Suprapubic skin (tissue), 4 donors: ENCODE measurements around the gene LRRC45. TPM values are rescaled to one million over a fixed set of nuclear protein-coding genes. Genes with fewer than 3 reads are reported as not detected.

Source experiments
- DNase-seq, 2 donors: peaks; one replicate each; pipeline ENCODE4 v3.0.0-alpha.2; 2019; ENCODE audit warnings: low spot score in 2 of 2
- H3K27ac ChIP-seq: fragments of 200-600 bp; sonication (generic); one replicate; pipeline ENCODE4 v1.5.1; 2019
- H3K27me3 ChIP-seq: fragments of 200-600 bp; sonication (generic); one replicate; pipeline ENCODE4 v1.5.1; 2019
- H3K36me3 ChIP-seq: fragments of 200-600 bp; sonication (generic); one replicate; pipeline ENCODE4 v1.5.1; 2019
- H3K4me1 ChIP-seq: fragments of 200-600 bp; sonication (generic); one replicate; pipeline ENCODE4 v1.5.1; 2019
- H3K4me3 ChIP-seq: fragments of 200-600 bp; sonication (generic); one replicate; pipeline ENCODE4 v1.5.1; 2019; ENCODE audit warnings: mild to moderate bottlenecking
- H3K9me3 ChIP-seq: fragments of 200-600 bp; sonication (generic); one replicate; pipeline ENCODE4 v1.5.1; 2019
- EP300 ChIP-seq: sonication (generic); formaldehyde crosslinking; IDR thresholded peaks from one replicate; pipeline ENCODE4 v1.6.1; 2017; ENCODE audit warnings: antibody characterized with exemption
- POLR2A ChIP-seq, 2 donors: fragments of 450-650 bp; IDR thresholded peaks; one replicate each; pipeline ENCODE4 v1.6.1; 2017; ENCODE audit warnings: antibody characterized with exemption in 2 of 2, mild to moderate bottlenecking in 2 of 2, moderate library complexity in 2 of 2
- POLR2AphosphoS5 ChIP-seq, 3 donors: sonication (generic); formaldehyde crosslinking; IDR thresholded peaks; one replicate each; pipeline ENCODE4 v1.6.1; 2017; ENCODE audit warnings: antibody characterized with exemption in 3 of 3
- WGBS: methylation state at CpG from one replicate; pipeline ENCODE4 v1.1.5; 2018; 5-methylcytosine and 5-hydroxymethylcytosine counted together
- total RNA-seq, 4 donors: library from RNA; depleted of rRNA; stranded (reverse); fragments of >200 nt; gene quantifications; one replicate each; pipeline ENCODE4 v1.1.0, GENCODE V29; 2016
- TF ChIP-seq, protein P1 (sequence below), 2 donors: fragments of 200-600 bp in 1 of 2; fragments of 450-650 bp in 1 of 2; sonication (generic) in 1 of 2; IDR thresholded peaks; one replicate each; pipeline ENCODE4 v1.5.1; 2016 to 2019; ENCODE audit warnings: antibody characterized with exemption in 2 of 2, mild to moderate bottlenecking in 1 of 2, moderate library complexity in 1 of 2

LRRC45 gene
- total RNA-seq, 4 donors from 2014 or later: 14.1 to 18.7 (median 15.4) TPM

DNA sequence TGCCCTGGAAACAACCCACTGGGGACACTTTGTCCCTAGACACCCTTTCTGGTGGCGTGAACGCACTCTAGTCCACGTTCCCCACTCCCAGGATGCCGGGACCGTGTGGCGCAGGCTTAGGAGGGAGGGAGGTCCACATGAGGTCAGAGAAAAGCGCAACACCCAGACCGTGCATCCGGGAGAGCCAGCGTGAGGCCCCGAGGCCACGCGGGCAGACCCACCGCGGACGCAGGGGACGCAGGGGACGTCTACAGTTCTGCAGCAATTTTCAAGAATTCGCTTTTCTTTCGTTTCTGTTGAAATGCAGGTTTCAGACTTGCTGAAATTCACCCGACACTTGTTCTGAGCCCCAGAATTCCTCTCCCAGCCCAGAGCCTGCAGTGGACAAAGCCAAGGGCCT is 23.8 kb downstream of the LRRC45 start:
- Histone ChIP-seq H3K9me3 (no peaks in the 10 kb centered on the region), H3K27ac (no peak overlapping the region), H3K27me3 (no peaks in the 10 kb centered on the region), H3K4me1 (peaks cover 18% of the 10 kb centered on the region), H3K4me3 (no peak overlapping the region), H3K36me3 (peaks cover 28% of the 10 kb centered on the region)
- DNase-seq: no peak
- WGBS: 91% methylated on average over 21 of the region's 21 CpGs
- no peak for TF ChIP-seq EP300

DNA sequence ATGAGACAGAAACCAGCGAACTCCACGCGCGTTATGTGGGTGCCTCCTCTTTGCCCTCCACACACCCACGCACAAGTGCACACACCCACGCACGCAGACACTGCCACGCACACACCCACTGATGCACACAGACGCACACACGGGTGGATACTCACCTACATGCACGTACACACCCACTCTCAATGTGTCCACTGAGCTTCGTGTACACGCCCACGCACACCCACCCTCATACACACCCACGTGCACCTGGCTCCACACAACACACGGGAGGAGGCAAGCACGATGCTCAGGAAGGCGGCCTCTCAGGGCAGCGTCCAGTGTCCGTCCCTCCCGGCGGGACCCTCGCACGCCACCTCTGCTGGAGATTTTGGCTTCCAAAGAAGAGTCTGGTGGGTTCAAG is 24.3 kb downstream of the LRRC45 start:
- Histone ChIP-seq H3K9me3 (no peaks in the 10 kb centered on the region), H3K27ac (no peak overlapping the region), H3K4me1 (peaks cover 20% of the 10 kb centered on the region), H3K27me3 (no peaks in the 10 kb centered on the region), H3K36me3 (peaks cover 28% of the 10 kb centered on the region), H3K4me3 (no peak overlapping the region)
- WGBS: 83% methylated on average over 24 of the region's 24 CpGs
- TF ChIP-seq, protein P1, sequence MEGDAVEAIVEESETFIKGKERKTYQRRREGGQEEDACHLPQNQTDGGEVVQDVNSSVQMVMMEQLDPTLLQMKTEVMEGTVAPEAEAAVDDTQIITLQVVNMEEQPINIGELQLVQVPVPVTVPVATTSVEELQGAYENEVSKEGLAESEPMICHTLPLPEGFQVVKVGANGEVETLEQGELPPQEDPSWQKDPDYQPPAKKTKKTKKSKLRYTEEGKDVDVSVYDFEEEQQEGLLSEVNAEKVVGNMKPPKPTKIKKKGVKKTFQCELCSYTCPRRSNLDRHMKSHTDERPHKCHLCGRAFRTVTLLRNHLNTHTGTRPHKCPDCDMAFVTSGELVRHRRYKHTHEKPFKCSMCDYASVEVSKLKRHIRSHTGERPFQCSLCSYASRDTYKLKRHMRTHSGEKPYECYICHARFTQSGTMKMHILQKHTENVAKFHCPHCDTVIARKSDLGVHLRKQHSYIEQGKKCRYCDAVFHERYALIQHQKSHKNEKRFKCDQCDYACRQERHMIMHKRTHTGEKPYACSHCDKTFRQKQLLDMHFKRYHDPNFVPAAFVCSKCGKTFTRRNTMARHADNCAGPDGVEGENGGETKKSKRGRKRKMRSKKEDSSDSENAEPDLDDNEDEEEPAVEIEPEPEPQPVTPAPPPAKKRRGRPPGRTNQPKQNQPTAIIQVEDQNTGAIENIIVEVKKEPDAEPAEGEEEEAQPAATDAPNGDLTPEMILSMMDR (IDR thresholded peaks at IDR 0.05): no peak
- TF ChIP-seq EP300: no peak
- no peak for TF ChIP-seq POLR2AphosphoS5 (IDR thresholded peaks at IDR 0.05)
- no peak for TF ChIP-seq POLR2A (IDR thresholded peaks at IDR 0.05)
- no peak for DNase-seq

DNA sequence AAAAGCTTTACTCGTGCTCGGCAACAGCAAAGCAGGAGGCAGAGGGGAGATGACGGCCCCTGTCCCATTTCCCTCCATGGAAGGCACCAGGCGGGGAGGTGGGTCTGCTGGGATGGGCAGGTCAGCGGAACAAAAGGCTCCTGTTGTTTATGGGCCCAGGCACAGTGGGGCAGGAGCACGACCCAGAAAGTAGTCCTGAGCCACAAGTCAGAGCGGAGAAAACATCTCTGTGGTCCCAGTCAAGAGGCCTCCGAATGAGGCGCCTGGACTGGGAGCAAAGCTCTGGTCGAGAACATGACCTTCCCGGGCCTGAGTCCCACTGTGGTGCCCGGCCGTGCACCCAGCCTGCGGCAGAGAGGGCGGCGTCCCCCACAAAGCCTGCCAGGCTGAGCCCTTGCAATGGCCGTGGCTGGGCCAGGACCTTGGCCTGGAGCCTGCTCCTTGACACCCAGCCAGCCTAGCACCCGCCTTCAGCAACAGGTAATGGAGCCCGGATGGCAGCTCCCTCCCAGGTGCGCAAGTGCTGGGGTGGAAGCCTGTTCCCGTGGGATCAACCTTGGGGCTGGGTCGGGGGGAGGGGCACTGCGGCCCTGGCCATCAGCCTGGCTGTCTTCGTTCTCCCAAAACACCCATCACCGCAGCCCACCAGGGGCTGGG is 24.9 kb downstream of the LRRC45 start:
- Histone ChIP-seq H3K9me3 (no peaks in the 10 kb centered on the region), H3K27ac (no peak overlapping the region), H3K27me3 (no peaks in the 10 kb centered on the region), H3K4me1 (peaks cover 27% of the 10 kb centered on the region), H3K36me3 (peaks cover 28% of the 10 kb centered on the region), H3K4me3 (no peak overlapping the region)
- WGBS: 94% methylated on average over 19 of the region's 25 CpGs
- TF ChIP-seq, protein P1 (IDR thresholded peaks at IDR 0.05): no peak
- TF ChIP-seq POLR2A (IDR thresholded peaks at IDR 0.05) (no peak), POLR2AphosphoS5 (IDR thresholded peaks at IDR 0.05) (no peak), EP300 (no peak)
- no peak for DNase-seq

DNA sequence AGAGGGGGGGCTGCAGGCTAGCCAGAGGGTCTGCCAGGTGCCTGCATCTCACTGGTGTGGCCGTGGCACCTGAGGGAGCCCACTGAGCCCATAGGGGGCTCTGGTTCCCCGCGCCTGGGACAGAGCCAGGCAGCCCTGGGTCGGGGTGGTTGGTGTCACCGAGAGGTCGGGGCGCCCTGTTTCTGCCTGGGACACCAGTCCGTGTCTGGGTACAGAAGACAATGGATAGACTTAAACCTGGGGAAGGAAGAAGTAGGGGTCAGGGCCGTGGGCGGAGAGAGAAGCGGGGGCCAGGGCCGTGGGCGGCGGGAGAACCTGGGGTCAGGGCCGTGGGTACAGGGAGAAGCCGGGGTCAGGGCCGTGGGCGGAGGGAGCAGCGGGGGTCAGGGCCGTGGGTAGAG is 25.5 kb downstream of the LRRC45 start:
- no peaks in the 10 kb centered on the region for H3K27me3 ChIP-seq
- H3K9me3 ChIP-seq: no peaks in the 10 kb centered on the region
- 90% methylated on average over 20 of the region's 20 CpGs for WGBS

DNA sequence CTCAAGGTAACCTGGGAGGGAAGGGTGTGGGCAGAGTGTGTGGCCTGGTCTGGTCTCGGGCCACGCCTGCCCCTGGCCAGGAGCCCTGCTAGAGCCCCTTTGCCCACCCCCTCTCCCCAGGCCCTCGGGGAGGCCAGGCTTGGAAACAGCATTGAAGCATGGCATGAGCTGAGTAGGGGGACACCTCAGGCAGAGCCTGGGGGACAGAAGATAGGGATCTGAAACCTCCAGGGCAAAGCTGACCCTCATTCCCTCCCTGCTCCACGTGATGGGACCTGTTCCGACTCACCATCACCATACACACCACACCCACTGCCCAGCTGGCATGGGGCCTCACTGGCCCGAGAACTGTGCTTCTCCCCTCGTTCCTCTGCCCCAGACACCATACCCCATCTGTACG is 26.0 kb downstream of the LRRC45 start:
- Histone ChIP-seq H3K4me1 (peaks cover 38% of the 10 kb centered on the region), H3K9me3 (no peaks in the 10 kb centered on the region), H3K36me3 (peaks cover 36% of the 10 kb centered on the region), H3K27ac (no peak overlapping the region), H3K4me3 (no peak overlapping the region), H3K27me3 (no peaks in the 10 kb centered on the region)
- no peak for TF ChIP-seq POLR2A (IDR thresholded peaks at IDR 0.05)
- WGBS: 80% methylated on average over 2 of the region's 8 CpGs
- no peak for DNase-seq

More for the DNA sequence above, 25.5 kb downstream of the LRRC45 start:
- TF ChIP-seq, protein P1 (IDR thresholded peaks at IDR 0.05): no peak
- TF ChIP-seq EP300: no peak
- TF ChIP-seq POLR2AphosphoS5 (IDR thresholded peaks at IDR 0.05): no peak
- no peak for TF ChIP-seq POLR2A (IDR thresholded peaks at IDR 0.05)
- Histone ChIP-seq H3K36me3 (peaks cover 31% of the 10 kb centered on the region), H3K4me1 (peaks cover 32% of the 10 kb centered on the region), H3K4me3 (no peak overlapping the region), H3K27ac (no peak overlapping the region)
- DNase-seq: no peak

DNA sequence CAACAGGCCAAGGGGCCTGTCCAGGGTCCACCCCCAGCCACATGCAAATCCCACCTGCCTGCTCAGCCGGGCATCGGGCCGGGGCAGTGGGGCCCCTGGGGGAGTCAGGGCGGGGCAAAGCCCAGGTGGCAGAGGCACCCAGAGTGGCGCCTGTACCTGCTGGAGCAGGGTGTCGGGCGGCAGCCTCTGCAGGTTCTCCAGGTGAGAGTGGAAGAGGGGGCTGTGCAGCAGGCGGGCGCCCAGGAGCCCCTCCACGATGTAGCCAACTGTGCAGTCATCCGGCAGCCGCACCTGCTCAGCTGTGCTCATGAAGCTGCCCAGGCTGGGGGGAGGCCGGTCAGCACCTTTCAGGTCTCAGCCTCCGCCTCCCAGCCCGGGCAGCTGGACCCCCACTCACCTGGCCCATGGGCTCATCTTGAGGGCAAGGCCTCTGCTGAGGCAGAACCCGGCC is 26.4 kb downstream of the LRRC45 start:
- 95% methylated on average over 4 of the region's 16 CpGs for WGBS
- no peak overlapping the region for H3K4me3 ChIP-seq
- peaks cover 39% of the 10 kb centered on the region for H3K36me3 ChIP-seq
- H3K9me3 ChIP-seq: no peaks in the 10 kb centered on the region
- TF ChIP-seq, protein P1 (IDR thresholded peaks at IDR 0.05): no peak
- TF ChIP-seq POLR2AphosphoS5 (IDR thresholded peaks at IDR 0.05) (no peak), EP300 (no peak), POLR2A (IDR thresholded peaks at IDR 0.05) (no peak)
- no peak for DNase-seq
- peaks cover 38% of the 10 kb centered on the region for H3K4me1 ChIP-seq
- no peak overlapping the region for H3K27ac ChIP-seq
- H3K27me3 ChIP-seq: no peaks in the 10 kb centered on the region
